ENCODE measurements around the gene GLP2R. TPM values are rescaled to one million over a fixed set of nuclear protein-coding genes. Genes with fewer than 3 reads are reported as not detected.

GLP2R gene
- total and polyA plus RNA-seq, 2 of the 8 experiments (the other 6 are each of a cell fraction or from before 2014, with no cell fraction given): not detected

- Histone ChIP-seq H3K23me2 (ENCODE audit: low read depth, low read length) (no peaks in the 10 kb centered on the region), H3K4me1 (replicated peaks in 1 of 4; ENCODE audit: control insufficient read depth in 3 of 4, insufficient read depth in 4 of 4, low read length in 3 of 4) (peaks cover 0 to 4% (median 2%) of the 10 kb centered on the region in 4 experiments; a peak in 2 of 7 replicates), H3K79me2 (ENCODE audit: control insufficient read depth in 1 of 2, insufficient read depth in 2 of 2, low read length in 2 of 2) (no peaks in the 10 kb centered on the region), H3K4me2 (ENCODE audit: insufficient read depth in 1 of 2, low read depth in 2 of 2, low read length in 2 of 2) (no peak overlapping the region), H3K56ac (replicated peaks; ENCODE audit: insufficient read length, low read depth, low read length) (no peak overlapping the region), H3K27me3 (replicated peaks in 1 of 4; ENCODE audit: control insufficient read depth in 3 of 4, extremely low read depth in 1 of 4, insufficient read depth in 3 of 4, low read length in 3 of 4) (no peaks in the 10 kb centered on the region; a peak in 1 of 7 replicates), H3K23ac (ENCODE audit: insufficient read length) (no peak overlapping the region), H3K14ac (ENCODE audit: insufficient read length) (no peak overlapping the region), H4K91ac (replicated peaks; ENCODE audit: insufficient read length, low read length) (no peak overlapping the region), H2AK5ac (ENCODE audit: low read depth, low read length) (no peak overlapping the region), H4K5ac (ENCODE audit: insufficient read length, low read depth, low read length) (no peak overlapping the region), H2BK120ac (replicated peaks; ENCODE audit: low read depth, low read length) (no peak overlapping the region), H2BK20ac (ENCODE audit: low read length) (no peak overlapping the region), H3K4ac (replicated peaks; ENCODE audit: insufficient read length, low read depth, low read length) (no peak overlapping the region), H3K9me3 (ENCODE audit: insufficient read depth in 2 of 2, low read depth in 1 of 2, low read length in 1 of 2) (no peaks in the 10 kb centered on the region), H3K18ac (ENCODE audit: extremely low read depth, low read length) (no peak overlapping the region), H3K9ac (replicated peaks in 1 of 4; ENCODE audit: extremely low read depth in 1 of 4, low read depth in 3 of 4, low read length in 3 of 4) (no peak overlapping the region), H3K36me3 (ENCODE audit: control insufficient read depth in 2 of 4, insufficient read depth in 4 of 4, low read length in 3 of 4) (no peaks in the 10 kb centered on the region), H3K4me3 (ENCODE audit: extremely low read depth in 1 of 4, insufficient read depth in 2 of 4, low read depth in 3 of 4, low read length in 4 of 4) (no peak overlapping the region), H3K27ac (ENCODE audit: low read depth, low read length) (no peak overlapping the region), H4K20me1 (replicated peaks in 1 of 2; ENCODE audit: control insufficient read depth in 1 of 2, insufficient read depth in 2 of 2, low read length in 2 of 2) (no peaks in the 10 kb centered on the region), H2BK12ac (ENCODE audit: low read depth, low read length) (no peak overlapping the region), H3K79me1 (ENCODE audit: low read depth, low read length) (no peaks in the 10 kb centered on the region), H2BK5ac (ENCODE audit: low read depth, low read length) (no peak overlapping the region), H2AFZ (ENCODE audit: low read length) (no peak overlapping the region), H4K8ac (ENCODE audit: extremely low read depth, insufficient read depth, low read length) (no peak overlapping the region), H2BK15ac (ENCODE audit: low read length) (no peak overlapping the region; the same call in 1 of the 2 replicates)
- 90% methylated on average over 18 of the region's 18 CpGs; no CpG with 5 or more reads in 1 of the 2 experiments for WGBS, 2 experiments (ENCODE audit: extremely low coverage in 1 of 2, insufficient coverage in 1 of 2, insufficient read length in 1 of 2, insufficient replicate concordance in 2 of 2, low coverage in 1 of 2, low lambda C conversion rate in 2 of 2, missing lambda C conversion rate in 1 of 2)
- FAIRE-seq (no peak), DNase-seq (ENCODE audit: low read depth in 1 of 2, low spot score in 2 of 2) (no peak)
- POLR2A ChIA-PET (ENCODE audit: partially characterized antibody): no interaction called here
- CTCF ChIA-PET (ENCODE audit: partially characterized antibody): interaction anchor here (0.5 to 1.5 kb wide), 7 partner anchors 13 to 818 kb away, joined by 3 to 7 read pairs (median 4); no protein-coding TSS in a partner anchor
- no peak for TF ChIP-seq SIN3A (conservative IDR thresholded peaks at IDR 0.05 in 1 of 2, IDR thresholded peaks at IDR 0.05 in 1 of 2; ENCODE audit: low read depth in 1 of 2, low read length in 2 of 2)
- no peak for TF ChIP-seq CBX8 (IDR thresholded peaks at IDR 0.05; ENCODE audit: borderline replicate concordance, low read depth, low read length)
- no peak for TF ChIP-seq HDAC6 (IDR thresholded peaks at IDR 0.05; ENCODE audit: low read depth, low read length)
- TF ChIP-seq SIX5 (IDR thresholded peaks at IDR 0.05; ENCODE audit: low read depth, low read length): no peak
- TF ChIP-seq SAP30 (IDR thresholded peaks at IDR 0.05; ENCODE audit: insufficient read depth, insufficient replicate concordance, low read length): no peak
- TF ChIP-seq RAD21 (IDR thresholded peaks at IDR 0.05 in 1 of 2, conservative IDR thresholded peaks at IDR 0.05 in 1 of 2; ENCODE audit: low read depth in 2 of 2, low read length in 2 of 2): no peak
- TF ChIP-seq MAX (IDR thresholded peaks at IDR 0.05): no peak
- no peak for TF ChIP-seq EP300 (IDR thresholded peaks at IDR 0.05; ENCODE audit: borderline replicate concordance in 1 of 2, low read depth in 2 of 2, low read length in 2 of 2)
- TF ChIP-seq TEAD4 (IDR thresholded peaks at IDR 0.05; ENCODE audit: low read depth, low read length): no peak
- no peak for TF ChIP-seq SUZ12 (IDR thresholded peaks at IDR 0.05; ENCODE audit: low read length)
Measured at GRCh38 chr17:9912121-9913099, 86.7 kb downstream of the GLP2R start.

Data from H1 (cell line).